IPS-11a (cell line): Measurements from ENCODE around the gene PRLHR.
"Not testable (repeated sequence)": the region's sequence is repeated elsewhere in the genome, so short reads cannot be mapped to it uniquely, and the experiment has no call there.

Source experiments
- H3K4me3 ChIP-seq: one replicate; pipeline ENCODE4 v1.5.1; 2013; ENCODE audit warnings: low read depth, low read length, control low read depth

PRLHR gene

GRCh38 chr10:118595598-118596425 is at the start of gene PRLHR:
Gene PRLHR (minus strand): TSS chr10:118595648. CDS start chr10:118595244, 404 bp downstream.
- H3K4me3 ChIP-seq = peak within 1 kb of the TSS; percentile 44

GRCh38 chr10:118642228-118642627 is 46.8 kb upstream of the PRLHR start:
- H3K4me3 ChIP-seq = no peak overlapping the region

DNA sequence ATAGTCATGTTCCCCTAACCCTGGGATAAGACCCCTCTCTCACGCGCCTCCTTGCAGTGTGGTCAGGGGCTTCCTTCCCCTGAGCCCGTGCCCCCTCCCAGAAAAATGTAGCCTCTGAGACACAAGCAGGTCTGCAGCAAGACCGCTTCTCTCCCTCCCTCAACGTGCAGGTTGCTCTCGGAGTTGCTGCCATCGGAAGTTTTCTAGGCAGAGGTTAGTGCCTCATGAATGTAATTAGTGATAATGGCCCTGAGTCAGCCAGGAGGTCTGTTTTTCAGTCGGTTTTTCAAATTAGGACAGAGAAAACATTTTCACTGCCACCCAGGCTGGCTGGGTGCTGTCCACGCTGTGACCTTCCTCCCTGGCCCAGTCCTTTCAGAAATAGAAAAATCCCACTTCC is 43.2 kb upstream of the PRLHR start:
- H3K4me3 ChIP-seq = no peak overlapping the region

DNA sequence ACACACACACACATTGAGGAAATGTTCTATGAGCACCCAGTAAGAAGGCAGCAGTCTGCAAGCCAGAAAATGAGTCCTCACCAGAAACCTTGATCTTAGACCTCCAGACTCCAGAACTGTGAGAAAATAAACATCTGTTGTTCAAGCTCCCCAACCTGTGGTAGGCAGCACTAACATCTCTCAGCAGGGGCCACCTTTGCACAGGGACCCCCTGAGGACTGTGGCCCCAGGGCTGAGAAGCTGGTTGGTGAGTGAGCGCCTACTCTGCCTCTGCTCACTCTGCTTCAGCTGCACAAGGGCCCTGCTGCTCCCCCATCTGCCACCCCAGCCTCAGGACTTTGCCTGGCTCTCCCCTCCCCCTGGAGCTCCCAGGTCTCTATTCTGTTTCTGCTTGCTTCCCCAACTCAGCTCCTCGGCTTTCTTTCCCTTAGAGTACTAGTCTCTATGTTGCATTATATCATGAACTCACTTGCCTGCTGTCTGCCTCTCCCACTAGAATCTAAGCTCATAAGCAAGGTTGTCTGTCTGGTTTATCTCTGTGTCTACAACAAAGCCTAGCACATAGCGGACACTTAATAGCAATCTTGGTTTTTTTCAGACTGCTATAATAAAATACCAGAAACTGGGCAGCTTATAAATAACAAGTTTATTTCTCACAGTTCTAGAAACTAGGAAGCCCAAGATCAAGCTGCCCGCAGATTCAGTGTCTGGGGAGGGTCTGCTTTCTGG is 40.4 kb upstream of the PRLHR start:
- H3K4me3 ChIP-seq = no peak overlapping the region

- no peak overlapping the region for H3K4me3 ChIP-seq
Observed at GRCh38 chr10:118633786-118634185, 38.3 kb upstream of the PRLHR start.

GRCh38 chr10:118629211-118629610 is 33.8 kb upstream of the PRLHR start:
- no peak overlapping the region for H3K4me3 ChIP-seq

- no peak overlapping the region for H3K4me3 ChIP-seq
Observed at GRCh38 chr10:118628397-118628796, 32.9 kb upstream of the PRLHR start.

DNA sequence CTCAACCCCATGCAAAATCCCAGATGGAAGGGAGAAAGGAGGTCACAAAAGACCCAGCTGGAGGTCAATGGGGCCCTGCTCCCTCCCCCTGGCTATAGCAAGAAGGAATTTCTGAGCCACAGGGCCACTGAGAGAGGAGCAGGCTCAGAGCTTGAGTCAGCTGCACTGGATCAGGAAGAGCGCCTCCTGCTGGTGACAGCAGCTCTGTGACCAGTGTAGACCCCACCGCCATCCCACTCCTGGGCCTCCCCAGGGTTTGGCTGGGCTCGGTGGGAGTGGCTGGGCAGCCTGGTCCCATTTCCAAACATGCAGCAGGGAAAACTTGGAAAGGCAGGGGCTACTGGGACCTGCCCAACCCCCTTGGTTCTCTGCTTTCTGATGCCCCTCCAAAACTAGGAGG is 31.5 kb upstream of the PRLHR start:
- no peak overlapping the region for H3K4me3 ChIP-seq

DNA sequence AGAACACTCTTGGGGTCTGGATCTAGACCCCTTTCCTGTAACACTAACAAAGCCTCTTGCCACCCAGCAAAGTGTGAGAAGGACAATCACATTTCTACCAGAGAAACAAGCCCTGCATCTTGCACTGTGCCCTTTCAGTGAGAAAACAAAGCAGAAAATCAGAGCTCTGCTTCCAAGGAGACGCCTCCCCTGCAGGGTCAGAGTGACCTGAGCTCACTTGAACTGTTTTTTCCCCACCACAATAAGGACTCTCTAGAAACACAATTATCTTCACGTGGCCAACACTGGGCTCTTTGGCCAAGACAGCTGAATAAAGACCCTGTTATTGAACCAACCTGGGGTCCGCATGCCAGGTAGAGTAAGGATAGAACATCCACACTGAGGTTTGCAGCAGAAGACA is 30.1 kb upstream of the PRLHR start:
- H3K4me3 ChIP-seq = no peak overlapping the region

GRCh38 chr10:118624747-118625146 is 29.3 kb upstream of the PRLHR start:
- no peak overlapping the region for H3K4me3 ChIP-seq

GRCh38 chr10:118621304-118621942 is 26.0 kb upstream of the PRLHR start:
- no peak overlapping the region for H3K4me3 ChIP-seq

DNA sequence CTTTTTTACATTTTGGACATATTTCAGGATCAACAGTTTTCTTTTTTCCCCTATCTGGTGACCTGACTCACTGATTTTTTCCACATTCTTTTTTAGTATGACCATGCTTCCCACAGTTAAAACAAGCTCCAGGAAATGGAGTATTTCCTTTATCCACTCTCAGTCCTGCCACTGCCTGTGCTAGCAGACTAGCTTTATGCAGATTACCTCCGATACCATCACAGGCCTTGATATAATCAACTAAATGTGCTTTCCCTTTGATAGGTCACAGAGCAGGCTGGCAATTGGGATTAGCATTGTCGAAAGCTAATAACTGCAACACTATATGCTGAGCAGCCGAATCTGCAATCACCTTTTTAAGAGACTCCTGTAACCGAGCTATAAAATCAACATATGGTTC is 18.4 kb upstream of the PRLHR start:
- H3K4me3 ChIP-seq = not testable (repeated sequence)

- no peak overlapping the region for H3K4me3 ChIP-seq
Observed at GRCh38 chr10:118610577-118610976, 15.1 kb upstream of the PRLHR start.

GRCh38 chr10:118607768-118608354 is 12.4 kb upstream of the PRLHR start:
- H3K4me3 ChIP-seq = no peak overlapping the region

GRCh38 chr10:118605694-118606093 is 10.2 kb upstream of the PRLHR start:
- H3K4me3 ChIP-seq = no peak overlapping the region

DNA sequence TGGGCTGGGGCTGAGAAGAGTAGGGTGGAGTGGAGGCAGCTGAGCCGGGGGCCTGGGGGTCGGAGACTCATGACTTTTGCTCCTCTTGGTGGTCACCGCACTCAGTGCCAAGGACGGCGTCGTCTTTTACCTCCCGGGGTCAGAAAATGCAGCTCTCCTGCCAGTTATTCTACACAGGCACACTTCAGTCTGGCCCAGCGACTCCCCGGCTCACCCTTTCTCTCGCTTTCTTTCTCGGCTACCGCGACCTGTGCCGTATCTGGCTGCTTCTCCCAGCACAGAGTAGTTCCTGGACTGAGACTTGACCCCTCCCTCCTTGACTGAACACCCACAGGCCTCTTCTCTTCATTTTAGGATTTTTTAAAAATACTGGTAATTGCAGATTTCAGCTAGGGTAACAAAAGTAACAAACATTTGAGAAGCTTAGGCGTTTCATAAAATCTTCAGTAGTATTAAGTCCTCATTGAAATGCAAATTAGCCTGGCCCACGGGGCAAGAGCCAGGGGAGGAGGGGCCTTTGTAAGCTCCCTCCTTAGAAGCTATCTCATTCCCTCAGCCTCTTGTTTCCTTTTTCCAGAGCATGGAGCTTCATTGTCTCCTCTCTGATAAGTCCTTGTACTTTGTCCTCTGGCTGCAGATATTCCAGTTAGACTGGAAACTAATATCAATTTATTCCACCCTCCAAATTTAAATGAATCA is 1.1 kb upstream of the PRLHR start:
- peak overlapping the region; percentile 44 for H3K4me3 ChIP-seq

GRCh38 chr10:118595064-118595420 is 406 bp downstream of the PRLHR start:
- H3K4me3 ChIP-seq = no peak overlapping the region

- H3K4me3 ChIP-seq = no peak overlapping the region
Observed at GRCh38 chr10:118594392-118595063, 920 bp downstream of the PRLHR start.

DNA sequence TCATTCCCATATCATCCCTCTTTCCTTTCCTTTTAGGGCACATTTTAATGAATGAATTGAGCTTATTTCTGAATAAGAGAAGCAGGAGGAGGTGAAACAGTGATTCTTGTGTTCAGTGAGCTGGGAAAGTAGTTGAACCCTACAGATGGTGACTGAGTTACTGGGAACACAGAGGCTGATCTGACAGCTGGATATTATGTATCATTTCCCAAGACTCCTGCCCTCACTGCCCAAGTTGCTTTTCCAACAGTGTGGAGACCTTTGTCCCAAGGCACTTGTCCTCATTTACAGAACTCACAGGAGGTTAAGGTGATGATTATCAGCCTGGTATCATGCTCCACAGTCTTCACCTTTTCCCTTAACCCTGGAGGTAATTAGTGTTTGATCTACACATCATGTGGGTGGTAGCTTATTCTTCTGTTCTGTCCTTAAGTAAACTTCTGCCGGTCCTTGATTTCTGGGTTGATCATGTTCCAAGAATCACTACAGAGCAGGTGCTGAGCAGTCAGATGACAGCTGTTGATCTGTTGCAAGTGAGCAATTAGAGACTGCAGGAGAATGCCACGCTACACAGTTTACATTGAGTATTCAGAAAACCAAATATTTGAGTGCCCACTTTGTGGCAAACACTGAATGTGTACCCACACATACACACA is 2.6 kb downstream of the PRLHR start:
- no peak overlapping the region for H3K4me3 ChIP-seq

GRCh38 chr10:118590334-118590733 is 5.1 kb downstream of the PRLHR start:
- no peak overlapping the region for H3K4me3 ChIP-seq
